Suprapubic skin (tissue), 4 donors: ENCODE measurements around the gene DCTN3. TPM values are rescaled to one million over a fixed set of nuclear protein-coding genes. Genes with fewer than 3 reads are reported as not detected.

Experiments
- DNase-seq, 2 donors: peaks; one replicate each; pipeline ENCODE4 v3.0.0-alpha.2; 2019; ENCODE audit warnings: low spot score in 2 of 2
- H3K27ac ChIP-seq: fragments of 200-600 bp; sonication (generic); one replicate; pipeline ENCODE4 v1.5.1; 2019
- H3K27me3 ChIP-seq: fragments of 200-600 bp; sonication (generic); one replicate; pipeline ENCODE4 v1.5.1; 2019
- H3K36me3 ChIP-seq: fragments of 200-600 bp; sonication (generic); one replicate; pipeline ENCODE4 v1.5.1; 2019
- H3K4me1 ChIP-seq: fragments of 200-600 bp; sonication (generic); one replicate; pipeline ENCODE4 v1.5.1; 2019
- H3K4me3 ChIP-seq: fragments of 200-600 bp; sonication (generic); one replicate; pipeline ENCODE4 v1.5.1; 2019; ENCODE audit warnings: mild to moderate bottlenecking
- H3K9me3 ChIP-seq: fragments of 200-600 bp; sonication (generic); one replicate; pipeline ENCODE4 v1.5.1; 2019
- EP300 ChIP-seq: sonication (generic); formaldehyde crosslinking; IDR thresholded peaks from one replicate; pipeline ENCODE4 v1.6.1; 2017; ENCODE audit warnings: antibody characterized with exemption
- POLR2A ChIP-seq, 2 donors: fragments of 450-650 bp; IDR thresholded peaks; one replicate each; pipeline ENCODE4 v1.6.1; 2017; ENCODE audit warnings: antibody characterized with exemption in 2 of 2, mild to moderate bottlenecking in 2 of 2, moderate library complexity in 2 of 2
- POLR2AphosphoS5 ChIP-seq, 3 donors: sonication (generic); formaldehyde crosslinking; IDR thresholded peaks; one replicate each; pipeline ENCODE4 v1.6.1; 2017; ENCODE audit warnings: antibody characterized with exemption in 3 of 3
- WGBS: methylation state at CpG from one replicate; pipeline ENCODE4 v1.1.5; 2018; 5-methylcytosine and 5-hydroxymethylcytosine counted together
- total RNA-seq, 4 donors: library from RNA; depleted of rRNA; stranded (reverse); fragments of >200 nt; gene quantifications; one replicate each; pipeline ENCODE4 v1.1.0, GENCODE V29; 2016
- TF ChIP-seq, protein P1 (sequence below), 2 donors: fragments of 200-600 bp in 1 of 2; fragments of 450-650 bp in 1 of 2; sonication (generic) in 1 of 2; IDR thresholded peaks; one replicate each; pipeline ENCODE4 v1.5.1; 2016 to 2019; ENCODE audit warnings: antibody characterized with exemption in 2 of 2, mild to moderate bottlenecking in 1 of 2, moderate library complexity in 1 of 2

DCTN3 gene
- total RNA-seq, 4 donors from 2014 or later, result 61.2 to 136 (median 121) TPM

- Histone ChIP-seq H3K36me3 (no peaks in the 10 kb centered on the region), H3K27me3 (no peaks in the 10 kb centered on the region), H3K27ac (no peak overlapping the region), H3K4me3 (no peak overlapping the region), H3K4me1 (peaks cover 8% of the 10 kb centered on the region), H3K9me3 (no peaks in the 10 kb centered on the region)
- peak in 1 of 2 donors; percentile 90 for DNase-seq
- TF ChIP-seq, protein P1, sequence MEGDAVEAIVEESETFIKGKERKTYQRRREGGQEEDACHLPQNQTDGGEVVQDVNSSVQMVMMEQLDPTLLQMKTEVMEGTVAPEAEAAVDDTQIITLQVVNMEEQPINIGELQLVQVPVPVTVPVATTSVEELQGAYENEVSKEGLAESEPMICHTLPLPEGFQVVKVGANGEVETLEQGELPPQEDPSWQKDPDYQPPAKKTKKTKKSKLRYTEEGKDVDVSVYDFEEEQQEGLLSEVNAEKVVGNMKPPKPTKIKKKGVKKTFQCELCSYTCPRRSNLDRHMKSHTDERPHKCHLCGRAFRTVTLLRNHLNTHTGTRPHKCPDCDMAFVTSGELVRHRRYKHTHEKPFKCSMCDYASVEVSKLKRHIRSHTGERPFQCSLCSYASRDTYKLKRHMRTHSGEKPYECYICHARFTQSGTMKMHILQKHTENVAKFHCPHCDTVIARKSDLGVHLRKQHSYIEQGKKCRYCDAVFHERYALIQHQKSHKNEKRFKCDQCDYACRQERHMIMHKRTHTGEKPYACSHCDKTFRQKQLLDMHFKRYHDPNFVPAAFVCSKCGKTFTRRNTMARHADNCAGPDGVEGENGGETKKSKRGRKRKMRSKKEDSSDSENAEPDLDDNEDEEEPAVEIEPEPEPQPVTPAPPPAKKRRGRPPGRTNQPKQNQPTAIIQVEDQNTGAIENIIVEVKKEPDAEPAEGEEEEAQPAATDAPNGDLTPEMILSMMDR (IDR thresholded peaks at IDR 0.05), result peak; percentile 83 to 92
- TF ChIP-seq EP300, result no peak
- no peak for TF ChIP-seq POLR2AphosphoS5 (IDR thresholded peaks at IDR 0.05)
- TF ChIP-seq POLR2A (IDR thresholded peaks at IDR 0.05), result no peak
- WGBS, result 59% methylated on average over 4 of the region's 4 CpGs
Observed at GRCh38 chr9:34603610-34604231, 16.6 kb downstream of the DCTN3 start.

- Histone ChIP-seq H3K36me3 (no peaks in the 10 kb centered on the region), H3K27ac (no peak overlapping the region), H3K4me1 (peaks cover 8% of the 10 kb centered on the region), H3K4me3 (no peak overlapping the region), H3K27me3 (no peaks in the 10 kb centered on the region), H3K9me3 (no peaks in the 10 kb centered on the region)
- no peak for DNase-seq
- TF ChIP-seq, protein P1 (IDR thresholded peaks at IDR 0.05), result no peak
- TF ChIP-seq EP300, result no peak
- no peak for TF ChIP-seq POLR2AphosphoS5 (IDR thresholded peaks at IDR 0.05)
- no peak for TF ChIP-seq POLR2A (IDR thresholded peaks at IDR 0.05)
- 92% methylated on average over 6 of the region's 6 CpGs for whole genome bisulfite sequencing
Observed at GRCh38 chr9:34601937-34602573, 18.2 kb downstream of the DCTN3 start.

GRCh38 chr9:34600908-34601307 lies 19.4 kb downstream of the DCTN3 start:
- TF ChIP-seq EP300, result no peak
- TF ChIP-seq, protein P1 (IDR thresholded peaks at IDR 0.05), result no peak
- TF ChIP-seq POLR2AphosphoS5 (IDR thresholded peaks at IDR 0.05), result no peak
- no peak for TF ChIP-seq POLR2A (IDR thresholded peaks at IDR 0.05)
- Histone ChIP-seq H3K4me1 (peaks cover 8% of the 10 kb centered on the region), H3K27ac (no peak overlapping the region), H3K27me3 (no peaks in the 10 kb centered on the region), H3K9me3 (no peaks in the 10 kb centered on the region), H3K4me3 (no peak overlapping the region), H3K36me3 (no peaks in the 10 kb centered on the region)
- no peak for DNase-seq
- WGBS, result 20% methylated on average over 1 of the region's 1 CpG

GRCh38 chr9:34599546-34599945 lies 20.7 kb downstream of the DCTN3 start:
- no peaks in the 10 kb centered on the region for H3K36me3 ChIP-seq
- no peak overlapping the region for H3K4me3 ChIP-seq
- DNase-seq, result no peak
- no peaks in the 10 kb centered on the region for H3K27me3 ChIP-seq
- peaks cover 11% of the 10 kb centered on the region for H3K4me1 ChIP-seq
- H3K27ac ChIP-seq, result no peak overlapping the region
- no peaks in the 10 kb centered on the region for H3K9me3 ChIP-seq
- no peak for TF ChIP-seq POLR2A (IDR thresholded peaks at IDR 0.05)
- no peak for TF ChIP-seq POLR2AphosphoS5 (IDR thresholded peaks at IDR 0.05)
- TF ChIP-seq, protein P1 (IDR thresholded peaks at IDR 0.05), result no peak
- TF ChIP-seq EP300, result no peak
- WGBS, result 55% methylated on average over 1 of the region's 1 CpG

GRCh38 chr9:34594177-34594576 lies 26.1 kb downstream of the DCTN3 start:
- H3K36me3 ChIP-seq, result no peaks in the 10 kb centered on the region
- 44% methylated on average over 9 of the region's 9 CpGs for WGBS
- DNase-seq, result no peak
- H3K9me3 ChIP-seq, result no peaks in the 10 kb centered on the region
- peaks cover 53% of the 10 kb centered on the region for H3K4me1 ChIP-seq
- peak overlapping the region; percentile 74 for H3K27ac ChIP-seq
- TF ChIP-seq, protein P1 (IDR thresholded peaks at IDR 0.05), result no peak
- TF ChIP-seq POLR2A (IDR thresholded peaks at IDR 0.05) (no peak), EP300 (no peak), POLR2AphosphoS5 (IDR thresholded peaks at IDR 0.05) (no peak)
- H3K4me3 ChIP-seq, result no peak overlapping the region
- peaks cover 18% of the 10 kb centered on the region for H3K27me3 ChIP-seq
